PC-3 (cell line): Measurements from ENCODE around the gene HYCC1. TPM values are rescaled to one million over a fixed set of nuclear protein-coding genes. Genes with fewer than 3 reads are reported as not detected.
A peak's percentile ranks its signal among the peaks of the same experiment; 100 is the strongest.

ENCODE experiments used
- ATAC-seq: fragments of 200-7000 bp; cut with Tn5 transposase; 2 replicates; pipeline ENCODE4 v1.9.1; 2020; ENCODE audit warnings: mild to moderate bottlenecking, moderate library complexity
- BruUV-seq: library from RNA; stranded (reverse); fragments of 400-500 nt; replicated peaks from 2 replicates; lab custom pipeline; 2021; lab: Mats Ljungman, UMichigan
- CTCF ChIA-PET: fragments of 300-600 bp; sonication (Branson Sonifier 250); formaldehyde crosslinking; loops from one replicate; lab custom pipeline; 2022; ENCODE audit warnings: antibody characterized with exemption; lab: Charles Lee
- POLR2A ChIA-PET: fragments of 300-600 bp; sonication (Branson Sonifier 250); formaldehyde crosslinking; loops from one replicate; lab custom pipeline; 2022; ENCODE audit warnings: antibody characterized with exemption; ENCODE audit not compliant: unreplicated experiment; lab: Charles Lee
- DNase-seq: peaks from one replicate; pipeline ENCODE4 v3.0.0-alpha.2; 2015
- H2AFZ ChIP-seq: fragments of 300-600 bp; sonication (generic); 2 replicates; pipeline ENCODE4 v1.6.0; 2016; ENCODE audit warnings: antibody characterized with exemption, low read length
- H3F3A ChIP-seq: fragments of 300-600 bp; sonication (generic); one replicate; pipeline ENCODE4 v1.6.0; 2017; ENCODE audit warnings: antibody characterized with exemption, low read length, control low read depth, mild to moderate bottlenecking; ENCODE audit not compliant: unreplicated experiment
- H3K27ac ChIP-seq: fragments of 300-600 bp; sonication (generic); 2 replicates; pipeline ENCODE4 v1.5.1; 2016; ENCODE audit warnings: mild to moderate bottlenecking, low read length
- H3K27me3 ChIP-seq: fragments of 300-600 bp; sonication (generic); 2 replicates; pipeline ENCODE4 v1.6.1; 2016; ENCODE audit warnings: low read length, mixed read lengths
- H3K36me3 ChIP-seq: fragments of 300-600 bp; sonication (generic); 2 replicates; pipeline ENCODE4 v1.6.1; 2016; ENCODE audit warnings: low read depth, mixed run types, low read length, mixed read lengths
- H3K4me1 ChIP-seq: fragments of 300-600 bp; sonication (generic); 2 replicates; pipeline ENCODE4 v1.5.1; 2016; ENCODE audit warnings: low read length; ENCODE audit not compliant: insufficient read depth
- H3K4me2 ChIP-seq: fragments of 300-600 bp; sonication (generic); 2 replicates; pipeline ENCODE4 v1.6.0; 2016; ENCODE audit warnings: low read length
- H3K4me3 ChIP-seq: fragments of 300-600 bp; sonication (generic); 2 replicates; pipeline ENCODE4 v1.5.1; 2016; ENCODE audit warnings: mild to moderate bottlenecking, low read length, mixed read lengths
- H3K79me2 ChIP-seq: fragments of 300-600 bp; sonication (generic); 2 replicates; pipeline ENCODE4 v1.6.1; 2017; ENCODE audit warnings: low read length, mixed read lengths
- H3K9ac ChIP-seq: fragments of 300-600 bp; sonication (generic); 2 replicates; pipeline ENCODE4 v1.6.0; 2016; ENCODE audit warnings: mild to moderate bottlenecking, low read length
- H3K9me2 ChIP-seq: fragments of 300-600 bp; sonication (generic); replicated peaks from 2 replicates; pipeline ENCODE4 v1.6.1; 2016; ENCODE audit warnings: mixed run types, low read length, mixed read lengths
- H3K9me3 ChIP-seq: fragments of 300-600 bp; sonication (generic); 2 replicates; pipeline ENCODE4 v1.6.1; 2016; ENCODE audit warnings: low read length, mixed read lengths
- H4K20me1 ChIP-seq: fragments of 300-600 bp; sonication (generic); 2 replicates; pipeline ENCODE4 v1.6.1; 2016; ENCODE audit warnings: low read length, mixed read lengths
- CTCF ChIP-seq: fragments of 300-600 bp; sonication (generic); conservative IDR thresholded peaks from 2 replicates; pipeline ENCODE4 v1.5.1; 2017; ENCODE audit warnings: antibody characterized with exemption, low read depth, mild to moderate bottlenecking, low read length
- EZH2 ChIP-seq: fragments of 300-600 bp; sonication (generic); IDR thresholded peaks from one replicate; pipeline ENCODE4 v1.6.1; 2017; ENCODE audit warnings: antibody characterized with exemption, mild to moderate bottlenecking, low read length; ENCODE audit not compliant: unreplicated experiment
- EZH2phosphoT487 ChIP-seq: fragments of 300-600 bp; sonication (generic); IDR thresholded peaks from 2 replicates; pipeline ENCODE4 v1.6.1; 2018; ENCODE audit warnings: mild to moderate bottlenecking, antibody characterized with exemption, low read length, borderline replicate concordance
- intact Hi-C: fragments of 100-400 bp; cut with micrococcal nuclease; formaldehyde crosslinking; loops from 2 replicates; pipeline ENCODE4 v1.9.0; 2023
- total RNA-seq: library from RNA; depleted of rRNA; stranded (reverse); fragments of >200 nt; gene quantifications from 2 replicates; pipeline ENCODE4 v1.2.3, GENCODE V29; 2014

Gene HYCC1
- total RNA-seq, 1 experiment from 2014 or later = 15.5 TPM

DNA sequence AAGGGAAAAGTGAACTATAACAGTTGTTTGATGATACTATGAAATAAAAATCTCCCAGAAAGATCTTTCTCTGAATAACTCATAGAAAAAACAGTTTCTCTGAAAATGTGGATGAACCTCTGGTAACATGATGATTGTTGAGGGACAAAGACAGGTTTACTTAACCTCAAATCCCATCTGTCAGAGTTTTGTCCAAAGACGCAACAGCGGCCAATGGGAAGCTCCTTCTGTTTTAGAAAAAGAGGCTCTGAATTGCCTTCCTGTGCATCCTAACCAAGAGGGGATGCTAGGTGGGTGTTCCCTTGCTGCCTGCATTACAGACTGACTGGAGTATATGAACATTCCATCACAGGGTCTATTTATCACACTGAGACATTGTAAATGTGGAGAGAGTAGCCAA lies 8.9 kb upstream of the HYCC1 start:
- no peak for DNase-seq
- no peak overlapping the region for H2AFZ ChIP-seq
- ChIA-PET CTCF (no interaction called here), POLR2A (no interaction called here)
- H3K79me2 ChIP-seq = no peaks in the 10 kb centered on the region
- H3K4me3 ChIP-seq = no peak overlapping the region
- H3F3A ChIP-seq = no peaks in the 10 kb centered on the region
- H3K9ac ChIP-seq = peak overlapping the region; percentile 16
- H3K36me3 ChIP-seq = no peaks in the 10 kb centered on the region
- no peak for TF ChIP-seq CTCF
- TF ChIP-seq EZH2phosphoT487 = no peak
- no peak for TF ChIP-seq EZH2
- H3K9me3 ChIP-seq = no peaks in the 10 kb centered on the region
- H3K9me2 ChIP-seq = no peaks in the 10 kb centered on the region
- intact Hi-C loops = no loop called here
- H3K27me3 ChIP-seq = no peaks in the 10 kb centered on the region
- H3K27ac ChIP-seq = peak overlapping the region; percentile 95
- no TSS peak for BruUV-seq
- H3K4me2 ChIP-seq = peak overlapping the region; percentile 20; the same call in 1 of the 2 replicates
- H4K20me1 ChIP-seq = no peaks in the 10 kb centered on the region
- ATAC-seq = no peak
- peaks cover 40% of the 10 kb centered on the region for H3K4me1 ChIP-seq

- no TSS peak for BruUV-seq
- no peaks in the 10 kb centered on the region for H3K79me2 ChIP-seq
- peaks cover 40% of the 10 kb centered on the region for H3K4me1 ChIP-seq
- H3K27me3 ChIP-seq = no peaks in the 10 kb centered on the region
- no peaks in the 10 kb centered on the region for H3K9me3 ChIP-seq
- H3K9me2 ChIP-seq = no peaks in the 10 kb centered on the region
- no peak for TF ChIP-seq CTCF
- no peak for TF ChIP-seq EZH2
- no peak for TF ChIP-seq EZH2phosphoT487
- ChIA-PET CTCF (no interaction called here), POLR2A (no interaction called here)
- no peaks in the 10 kb centered on the region for H4K20me1 ChIP-seq
- no peaks in the 10 kb centered on the region for H3K36me3 ChIP-seq
- H3F3A ChIP-seq = no peaks in the 10 kb centered on the region
- peak; percentile 70 for DNase-seq
- H3K4me2 ChIP-seq = peak overlapping the region; percentile 72
- intact Hi-C loops = no loop called here
- H3K4me3 ChIP-seq = no peak overlapping the region
- peak overlapping the region; percentile 95 for H3K27ac ChIP-seq
- H2AFZ ChIP-seq = peak overlapping the region; percentile 25; the same call in 1 of the 2 replicates
- ATAC-seq = peak; percentile 41
- peak overlapping the region; percentile 16 for H3K9ac ChIP-seq
Observed at GRCh38 chr7:23022258-23022769, 8.4 kb upstream of the HYCC1 start.

- H3F3A ChIP-seq = no peaks in the 10 kb centered on the region
- no peak overlapping the region for H3K4me3 ChIP-seq
- CTCF ChIA-PET = interaction anchor here (0.7 kb wide), 1 partner anchor 88 kb away, joined by 3 read pairs; no protein-coding TSS in a partner anchor
- no peaks in the 10 kb centered on the region for H3K79me2 ChIP-seq
- POLR2A ChIA-PET = no interaction called here
- TF ChIP-seq CTCF = no peak
- TF ChIP-seq EZH2phosphoT487 = no peak
- TF ChIP-seq EZH2 = no peak
- H3K9me2 ChIP-seq = no peaks in the 10 kb centered on the region
- H2AFZ ChIP-seq = peak overlapping the region; percentile 54; the same call in 1 of the 2 replicates
- no peaks in the 10 kb centered on the region for H3K27me3 ChIP-seq
- intact Hi-C loops = loop anchor here (2.0 kb wide), 1 partner anchor 21 kb away; no protein-coding TSS in a partner anchor
- H3K9me3 ChIP-seq = no peaks in the 10 kb centered on the region
- no peaks in the 10 kb centered on the region for H4K20me1 ChIP-seq
- peak overlapping the region; percentile 95 for H3K27ac ChIP-seq
- H3K9ac ChIP-seq = peak overlapping the region; percentile 56
- DNase-seq (no peak), ATAC-seq (no peak)
- no peaks in the 10 kb centered on the region for H3K36me3 ChIP-seq
- BruUV-seq = no TSS peak
- peak overlapping the region; percentile 72 for H3K4me2 ChIP-seq
- peaks cover 40% of the 10 kb centered on the region for H3K4me1 ChIP-seq
Observed at GRCh38 chr7:23021596-23021995, 7.7 kb upstream of the HYCC1 start.
